Measurements from ENCODE around the gene TMEM120A.

The TMEM120A gene

DNA sequence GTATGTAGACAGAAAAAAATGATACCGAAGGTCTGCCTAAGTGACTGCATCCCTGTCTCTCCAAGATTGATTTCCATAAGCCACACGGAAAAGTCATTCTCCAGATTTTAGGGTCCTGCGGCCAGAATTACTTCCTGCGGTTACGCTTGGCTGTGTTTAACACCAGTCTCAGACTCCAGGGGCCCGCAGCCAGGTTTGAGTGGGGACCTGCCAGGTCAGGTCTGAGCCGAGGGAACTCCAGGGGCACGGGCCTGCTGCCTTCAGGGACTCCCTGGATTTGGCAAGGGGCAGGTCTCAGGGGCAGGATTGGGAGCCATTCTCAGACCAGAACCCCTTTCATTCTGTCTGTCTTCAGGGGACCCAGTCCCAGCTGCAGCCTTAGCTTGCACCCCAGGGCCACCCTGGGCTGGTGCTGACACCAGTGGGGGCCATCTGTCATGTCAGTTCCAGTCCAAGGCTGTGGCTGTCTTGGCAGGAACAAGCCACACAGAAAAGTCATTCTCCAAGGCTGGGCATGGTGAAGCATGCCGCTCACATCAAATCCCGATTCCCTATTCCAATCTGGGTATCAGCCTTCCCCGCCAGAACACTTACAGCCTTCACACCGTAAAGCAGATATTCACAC, 39.0 kb downstream of the TMEM120A start:
- H4K20me1 ChIP-seq (ENCODE audit: insufficient read depth, low read length), result no peaks in the 10 kb centered on the region

DNA sequence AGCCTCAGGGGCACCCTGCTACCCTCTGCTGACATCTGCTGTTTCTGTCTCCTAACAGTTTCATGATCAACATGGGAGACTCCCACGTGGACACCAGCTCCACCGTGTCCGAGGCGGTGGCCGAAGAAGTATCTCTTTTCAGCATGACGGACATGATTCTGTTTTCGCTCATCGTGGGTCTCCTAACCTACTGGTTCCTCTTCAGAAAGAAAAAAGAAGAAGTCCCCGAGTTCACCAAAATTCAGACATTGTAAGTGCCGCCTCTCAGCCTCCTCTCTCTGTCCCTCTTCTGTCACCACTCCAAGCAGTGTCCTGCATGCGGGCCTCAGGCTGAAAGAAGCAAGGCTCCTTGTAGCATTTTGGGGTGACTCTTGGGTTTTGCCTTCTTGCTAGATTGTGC, 40.5 kb downstream of the TMEM120A start:
- H3K4me1 ChIP-seq (ENCODE audit: insufficient read depth, low read length, severe bottlenecking), result peaks cover 16% of the 10 kb centered on the region
- no peaks in the 10 kb centered on the region for H3K9me2 ChIP-seq (ENCODE audit: low read depth, low read length)
- H4K20me1 ChIP-seq (ENCODE audit: insufficient read depth, low read length), result no peaks in the 10 kb centered on the region
- H3K27ac ChIP-seq (ENCODE audit: low read depth, low read length, poor library complexity, severe bottlenecking), result peak overlapping the region; percentile 5
- H3K79me2 ChIP-seq (ENCODE audit: insufficient read depth, low read length), result no peaks in the 10 kb centered on the region
- TF ChIP-seq, protein P1, sequence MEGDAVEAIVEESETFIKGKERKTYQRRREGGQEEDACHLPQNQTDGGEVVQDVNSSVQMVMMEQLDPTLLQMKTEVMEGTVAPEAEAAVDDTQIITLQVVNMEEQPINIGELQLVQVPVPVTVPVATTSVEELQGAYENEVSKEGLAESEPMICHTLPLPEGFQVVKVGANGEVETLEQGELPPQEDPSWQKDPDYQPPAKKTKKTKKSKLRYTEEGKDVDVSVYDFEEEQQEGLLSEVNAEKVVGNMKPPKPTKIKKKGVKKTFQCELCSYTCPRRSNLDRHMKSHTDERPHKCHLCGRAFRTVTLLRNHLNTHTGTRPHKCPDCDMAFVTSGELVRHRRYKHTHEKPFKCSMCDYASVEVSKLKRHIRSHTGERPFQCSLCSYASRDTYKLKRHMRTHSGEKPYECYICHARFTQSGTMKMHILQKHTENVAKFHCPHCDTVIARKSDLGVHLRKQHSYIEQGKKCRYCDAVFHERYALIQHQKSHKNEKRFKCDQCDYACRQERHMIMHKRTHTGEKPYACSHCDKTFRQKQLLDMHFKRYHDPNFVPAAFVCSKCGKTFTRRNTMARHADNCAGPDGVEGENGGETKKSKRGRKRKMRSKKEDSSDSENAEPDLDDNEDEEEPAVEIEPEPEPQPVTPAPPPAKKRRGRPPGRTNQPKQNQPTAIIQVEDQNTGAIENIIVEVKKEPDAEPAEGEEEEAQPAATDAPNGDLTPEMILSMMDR (IDR thresholded peaks at IDR 0.05; ENCODE audit: low read length), result peak; percentile 15; the same call in 1 of the 2 replicates
- no peak for TF ChIP-seq EZH2 (IDR thresholded peaks at IDR 0.05; ENCODE audit: borderline replicate concordance, low read length)
- H3F3A ChIP-seq (ENCODE audit: insufficient read depth, low read length), result no peaks in the 10 kb centered on the region
- H2AFZ ChIP-seq (ENCODE audit: low read length), result no peak overlapping the region
- no peak overlapping the region for H3K4me3 ChIP-seq (ENCODE audit: low read depth, low read length, poor library complexity, severe bottlenecking)
- no peaks in the 10 kb centered on the region for H3K27me3 ChIP-seq (ENCODE audit: insufficient read depth, low read length)
- H3K4me2 ChIP-seq (ENCODE audit: low read length), result no peak overlapping the region
- H3K9ac ChIP-seq (ENCODE audit: low read length), result no peak overlapping the region
- H3K9me3 ChIP-seq (ENCODE audit: low read length), result no peaks in the 10 kb centered on the region
- peaks cover 28% of the 10 kb centered on the region for H3K36me3 ChIP-seq (ENCODE audit: insufficient read depth, low read length)

More for the DNA sequence above, 39.0 kb downstream of the TMEM120A start:
- H3K4me3 ChIP-seq (ENCODE audit: low read depth, low read length, poor library complexity, severe bottlenecking), result no peak overlapping the region
- no peak overlapping the region for H2AFZ ChIP-seq (ENCODE audit: low read length)
- no peaks in the 10 kb centered on the region for H3K27me3 ChIP-seq (ENCODE audit: insufficient read depth, low read length)
- peaks cover 28% of the 10 kb centered on the region for H3K36me3 ChIP-seq (ENCODE audit: insufficient read depth, low read length)
- H3K9me2 ChIP-seq (ENCODE audit: low read depth, low read length), result no peaks in the 10 kb centered on the region
- peaks cover 16% of the 10 kb centered on the region for H3K4me1 ChIP-seq (ENCODE audit: insufficient read depth, low read length, severe bottlenecking)
- TF ChIP-seq, protein P1 (IDR thresholded peaks at IDR 0.05; ENCODE audit: low read length), result no peak
- TF ChIP-seq EZH2 (IDR thresholded peaks at IDR 0.05; ENCODE audit: borderline replicate concordance, low read length), result no peak
- H3K79me2 ChIP-seq (ENCODE audit: insufficient read depth, low read length), result no peaks in the 10 kb centered on the region
- H3K9ac ChIP-seq (ENCODE audit: low read length), result no peak overlapping the region
- no peaks in the 10 kb centered on the region for H3K9me3 ChIP-seq (ENCODE audit: low read length)
- no peak overlapping the region for H3K27ac ChIP-seq (ENCODE audit: low read depth, low read length, poor library complexity, severe bottlenecking)
- no peak overlapping the region for H3K4me2 ChIP-seq (ENCODE audit: low read length)
- H3F3A ChIP-seq (ENCODE audit: insufficient read depth, low read length), result no peaks in the 10 kb centered on the region

DNA sequence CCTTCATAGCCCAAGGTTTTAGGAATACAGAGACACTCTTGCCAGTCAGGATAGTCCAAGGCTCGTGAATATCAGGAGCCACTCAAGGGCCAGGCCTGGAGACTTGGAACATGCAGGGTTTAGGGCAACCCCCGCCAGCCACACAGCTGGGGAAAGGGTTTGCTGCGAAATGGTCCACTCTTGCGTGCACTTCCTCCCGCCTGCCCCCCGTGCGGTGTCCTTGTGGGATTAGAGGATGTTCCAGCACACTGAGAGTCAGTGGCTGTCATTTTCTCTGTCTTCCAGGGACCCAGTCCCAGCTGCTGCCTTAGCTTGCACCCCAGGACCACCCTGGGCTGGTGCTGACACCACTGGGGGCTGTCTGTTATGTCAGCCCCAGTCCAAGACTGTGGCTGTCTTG, 41.0 kb downstream of the TMEM120A start:
- Histone ChIP-seq H3K4me1 (ENCODE audit: insufficient read depth, low read length, severe bottlenecking) (peaks cover 16% of the 10 kb centered on the region), H3K36me3 (ENCODE audit: insufficient read depth, low read length) (peaks cover 27% of the 10 kb centered on the region), H4K20me1 (ENCODE audit: insufficient read depth, low read length) (no peaks in the 10 kb centered on the region), H3K9me2 (ENCODE audit: low read depth, low read length) (no peaks in the 10 kb centered on the region), H3K9ac (ENCODE audit: low read length) (no peak overlapping the region), H3K27ac (ENCODE audit: low read depth, low read length, poor library complexity, severe bottlenecking) (peak overlapping the region; percentile 5), H3K79me2 (ENCODE audit: insufficient read depth, low read length) (no peaks in the 10 kb centered on the region), H3K4me2 (ENCODE audit: low read length) (no peak overlapping the region), H3F3A (ENCODE audit: insufficient read depth, low read length) (no peaks in the 10 kb centered on the region), H3K4me3 (ENCODE audit: low read depth, low read length, poor library complexity, severe bottlenecking) (no peak overlapping the region), H3K27me3 (ENCODE audit: insufficient read depth, low read length) (no peaks in the 10 kb centered on the region), H2AFZ (ENCODE audit: low read length) (no peak overlapping the region), H3K9me3 (ENCODE audit: low read length) (no peaks in the 10 kb centered on the region)
- TF ChIP-seq, protein P1 (IDR thresholded peaks at IDR 0.05; ENCODE audit: low read length), result no peak
- no peak for TF ChIP-seq EZH2 (IDR thresholded peaks at IDR 0.05; ENCODE audit: borderline replicate concordance, low read length)

All from OCI-LY1 (cell line).